Measurements from ENCODE around the gene EPHB2. TPM values are rescaled to one million over a fixed set of nuclear protein-coding genes. Genes with fewer than 3 reads are reported as not detected.

EPHB2 gene
- total RNA-seq, 1 donor from 2014 or later: 3.7 TPM

GRCh38 chr1:22857661-22858060 lies 147.0 kb downstream of the EPHB2 start:
- DNase-seq (ENCODE audit: low spot score): no peak

- DNase-seq (ENCODE audit: low spot score): no peak
Observed at GRCh38 chr1:22860414-22860800, 149.8 kb downstream of the EPHB2 start.

GRCh38 chr1:22860883-22861385 lies 150.3 kb downstream of the EPHB2 start:
- DNase-seq (ENCODE audit: low spot score): no peak

GRCh38 chr1:22861764-22862440 lies 151.3 kb downstream of the EPHB2 start:
- no peak for DNase-seq (ENCODE audit: low spot score)

GRCh38 chr1:22862752-22863151 lies 152.1 kb downstream of the EPHB2 start:
- no peak for DNase-seq (ENCODE audit: low spot score)

GRCh38 chr1:22863766-22864165 lies 153.1 kb downstream of the EPHB2 start:
- DNase-seq (ENCODE audit: low spot score): no peak

- no peak for DNase-seq (ENCODE audit: low spot score)
Observed at GRCh38 chr1:22864886-22865285, 154.2 kb downstream of the EPHB2 start.

GRCh38 chr1:22865736-22866135 lies 155.1 kb downstream of the EPHB2 start:
- DNase-seq (ENCODE audit: low spot score): no peak

- DNase-seq (ENCODE audit: low spot score): no peak
Observed at GRCh38 chr1:22866868-22867267, 156.2 kb downstream of the EPHB2 start.

GRCh38 chr1:22868331-22868730 lies 157.7 kb downstream of the EPHB2 start:
- DNase-seq (ENCODE audit: low spot score): no peak

GRCh38 chr1:22869325-22869724 lies 158.7 kb downstream of the EPHB2 start:
- DNase-seq (ENCODE audit: low spot score): no peak

GRCh38 chr1:22870201-22870871 lies 159.7 kb downstream of the EPHB2 start:
- no peak for DNase-seq (ENCODE audit: low spot score)

GRCh38 chr1:22872981-22873664 lies 162.5 kb downstream of the EPHB2 start:
- DNase-seq (ENCODE audit: low spot score): no peak

GRCh38 chr1:22874785-22875184 lies 164.1 kb downstream of the EPHB2 start:
- no peak for DNase-seq (ENCODE audit: low spot score)

- no peak for DNase-seq (ENCODE audit: low spot score)
Observed at GRCh38 chr1:22875241-22875640, 164.6 kb downstream of the EPHB2 start.

GRCh38 chr1:22875841-22876240 lies 165.2 kb downstream of the EPHB2 start:
- DNase-seq (ENCODE audit: low spot score): no peak

GRCh38 chr1:22876359-22877111 lies 165.9 kb downstream of the EPHB2 start:
- DNase-seq (ENCODE audit: low spot score): no peak

GRCh38 chr1:22877112-22877915 lies 166.7 kb downstream of the EPHB2 start:
- no peak for DNase-seq (ENCODE audit: low spot score)

GRCh38 chr1:22877980-22878379 lies 167.3 kb downstream of the EPHB2 start:
- DNase-seq (ENCODE audit: low spot score): no peak

GRCh38 chr1:22878626-22879025 lies 168.0 kb downstream of the EPHB2 start:
- DNase-seq (ENCODE audit: low spot score): no peak

GRCh38 chr1:22879445-22879844 lies 168.8 kb downstream of the EPHB2 start:
- no peak for DNase-seq (ENCODE audit: low spot score)
